ENCODE results near the gene PIGZ. TPM values are rescaled to one million over a fixed set of nuclear protein-coding genes. Genes with fewer than 3 reads are reported as not detected.

Gene PIGZ
- total RNA-seq, 1 experiment from 2014 or later, result 5.1 TPM

DNA sequence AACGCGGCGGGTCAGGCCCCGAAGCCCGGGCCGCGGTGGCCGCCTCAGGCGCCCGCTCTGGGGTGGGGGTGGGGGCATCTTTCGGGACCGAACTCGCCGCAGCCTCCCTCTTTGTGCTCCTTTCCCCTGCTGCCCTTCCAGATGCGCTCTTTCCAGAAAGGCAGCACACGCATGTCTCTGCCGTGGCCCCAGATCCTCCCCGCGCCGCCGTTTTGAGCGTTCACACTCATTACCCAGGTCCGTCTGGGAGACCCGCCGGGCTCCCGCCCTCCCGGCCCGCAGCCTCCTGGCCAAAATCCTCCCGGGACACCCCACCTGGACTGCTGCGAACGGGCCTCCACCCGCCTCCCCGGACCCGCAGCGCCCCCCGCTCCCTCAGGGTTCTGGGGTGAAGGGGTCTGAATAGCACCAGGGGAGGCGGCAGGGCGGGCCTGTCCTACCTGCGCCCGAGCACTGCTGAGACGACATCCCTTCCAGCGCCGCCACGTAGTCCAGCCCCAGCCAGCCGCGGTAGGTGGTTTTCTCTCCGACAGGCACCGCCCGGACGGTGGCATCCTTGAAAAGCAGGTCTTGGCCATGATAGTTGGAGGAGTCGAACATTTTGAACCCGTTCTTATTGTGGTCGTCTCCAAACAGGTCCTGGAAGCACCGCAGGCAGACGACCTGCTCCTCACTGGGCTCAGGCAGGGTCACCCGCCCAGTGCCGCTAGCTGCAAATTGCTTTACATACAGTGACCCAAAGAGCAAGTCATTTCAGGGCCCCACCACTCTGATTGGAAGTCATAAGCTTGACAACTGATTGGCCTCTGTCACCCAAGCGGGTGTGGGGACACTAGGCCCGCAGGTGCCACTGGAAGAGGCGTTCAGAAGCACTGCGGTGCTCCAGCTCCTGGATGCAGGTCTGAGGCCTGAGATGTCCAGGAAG lies 35.1 kb upstream of the PIGZ start:
- Mint-ChIP-seq H3K4me1 (ENCODE audit: low read depth, unreplicated experiment) (peaks cover 10% of the 10 kb centered on the region), H3K27ac (ENCODE audit: unreplicated experiment) (peak overlapping the region; percentile 86), H3K36me3 (ENCODE audit: insufficient read depth, unreplicated experiment) (peaks cover 15% of the 10 kb centered on the region), H3K4me3 (ENCODE audit: unreplicated experiment) (peak overlapping the region; percentile 91), H3K9me3 (ENCODE audit: unreplicated experiment) (no peaks in the 10 kb centered on the region), H3K27me3 (ENCODE audit: insufficient read depth, unreplicated experiment) (no peaks in the 10 kb centered on the region)
- intact Hi-C loops (cut with micrococcal nuclease; ENCODE audit: unreplicated experiment), result loop anchor here (1.0 to 10.0 kb wide), 2 partner anchors 26 to 181 kb away; partner anchors contain the start of gene MELTF
- DNase-seq, result peak; percentile 43 to 56
- no peaks in the 10 kb centered on the region for H3K9me3 ChIP-seq
- CTCF ChIA-PET, result interaction anchor here (0.6 to 1.5 kb wide), 6 partner anchors 13 to 32 kb away, joined by 3 to 14 read pairs (median 4); partner anchors contain the start of gene MELTF
- POLR2A ChIA-PET, result interaction anchor here (0.9 to 1.9 kb wide), 3 partner anchors 13 to 62 kb away, joined by 3 to 6 read pairs (median 3); partner anchors contain the start of gene MELTF
- H3K4me3 ChIP-seq (ENCODE audit: low read depth, low read length), result peak overlapping the region; percentile 82
- no TSS peak for BruUV-seq (replicated peaks)
- H3K4me1 ChIP-seq, result peaks cover 26% of the 10 kb centered on the region
- TF ChIP-seq, protein P1, sequence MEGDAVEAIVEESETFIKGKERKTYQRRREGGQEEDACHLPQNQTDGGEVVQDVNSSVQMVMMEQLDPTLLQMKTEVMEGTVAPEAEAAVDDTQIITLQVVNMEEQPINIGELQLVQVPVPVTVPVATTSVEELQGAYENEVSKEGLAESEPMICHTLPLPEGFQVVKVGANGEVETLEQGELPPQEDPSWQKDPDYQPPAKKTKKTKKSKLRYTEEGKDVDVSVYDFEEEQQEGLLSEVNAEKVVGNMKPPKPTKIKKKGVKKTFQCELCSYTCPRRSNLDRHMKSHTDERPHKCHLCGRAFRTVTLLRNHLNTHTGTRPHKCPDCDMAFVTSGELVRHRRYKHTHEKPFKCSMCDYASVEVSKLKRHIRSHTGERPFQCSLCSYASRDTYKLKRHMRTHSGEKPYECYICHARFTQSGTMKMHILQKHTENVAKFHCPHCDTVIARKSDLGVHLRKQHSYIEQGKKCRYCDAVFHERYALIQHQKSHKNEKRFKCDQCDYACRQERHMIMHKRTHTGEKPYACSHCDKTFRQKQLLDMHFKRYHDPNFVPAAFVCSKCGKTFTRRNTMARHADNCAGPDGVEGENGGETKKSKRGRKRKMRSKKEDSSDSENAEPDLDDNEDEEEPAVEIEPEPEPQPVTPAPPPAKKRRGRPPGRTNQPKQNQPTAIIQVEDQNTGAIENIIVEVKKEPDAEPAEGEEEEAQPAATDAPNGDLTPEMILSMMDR (IDR thresholded peaks at IDR 0.05; ENCODE audit: insufficient read depth in 1 of 2, low read depth in 1 of 2, low read length in 1 of 2, severe bottlenecking in 1 of 2, unreplicated experiment in 1 of 2), result no peak
- H3K36me3 ChIP-seq (ENCODE audit: control insufficient read depth, insufficient read depth, low read length), result no peaks in the 10 kb centered on the region
- no peaks in the 10 kb centered on the region for H3K27me3 ChIP-seq (replicated peaks; ENCODE audit: control insufficient read depth, insufficient read depth, low read length)

DNA sequence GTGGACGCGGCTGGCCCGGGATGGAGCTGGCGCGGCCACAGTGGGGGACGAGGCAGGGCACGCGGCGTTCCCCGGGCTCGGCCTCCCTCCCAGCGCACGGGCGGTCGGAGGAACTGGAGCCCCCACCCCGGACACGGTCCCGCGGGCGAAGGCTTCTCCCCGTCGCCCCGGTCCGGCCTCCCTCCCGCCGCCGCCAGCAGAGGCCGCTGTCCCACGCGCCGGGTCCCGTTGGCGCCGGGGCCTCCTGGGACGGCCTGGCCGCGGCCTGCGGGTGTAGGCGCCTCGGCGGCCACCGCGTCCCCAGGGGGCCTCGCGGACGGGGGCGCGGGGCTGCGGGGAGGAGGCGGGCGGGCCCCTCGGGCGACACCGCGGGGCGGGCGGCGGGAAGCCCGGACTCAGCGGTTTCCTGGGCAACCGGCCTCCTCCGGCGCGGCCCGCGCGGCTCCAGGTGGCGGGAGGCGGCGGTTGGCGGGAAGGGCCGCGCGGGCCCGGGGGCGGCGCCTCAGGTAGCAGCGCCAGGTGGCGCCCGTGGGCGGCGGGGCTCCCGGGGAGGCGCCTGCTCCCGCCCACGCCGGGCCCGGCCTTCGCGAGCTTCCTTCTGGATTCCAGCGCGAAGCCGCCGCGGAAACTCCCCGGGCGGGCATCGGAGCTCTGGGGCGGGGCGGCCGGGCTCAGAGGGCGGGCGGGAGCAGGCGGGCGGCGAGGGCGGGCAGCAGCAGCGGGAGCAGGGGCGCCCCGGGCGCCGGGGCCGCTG lies 34.2 kb upstream of the PIGZ start:
- Histone ChIP-seq H3K9me3 (no peaks in the 10 kb centered on the region), H3K36me3 (ENCODE audit: control insufficient read depth, insufficient read depth, low read length) (no peaks in the 10 kb centered on the region), H3K27me3 (replicated peaks; ENCODE audit: control insufficient read depth, insufficient read depth, low read length) (no peaks in the 10 kb centered on the region), H3K4me3 (ENCODE audit: low read depth, low read length) (peak overlapping the region; percentile 82), H3K4me1 (peaks cover 24% of the 10 kb centered on the region)
- Mint-ChIP-seq H3K27me3 (ENCODE audit: insufficient read depth, unreplicated experiment) (no peaks in the 10 kb centered on the region), H3K36me3 (ENCODE audit: insufficient read depth, unreplicated experiment) (peaks cover 15% of the 10 kb centered on the region), H3K9me3 (ENCODE audit: unreplicated experiment) (no peaks in the 10 kb centered on the region), H3K27ac (ENCODE audit: unreplicated experiment) (peak overlapping the region; percentile 86), H3K4me3 (ENCODE audit: unreplicated experiment) (peak overlapping the region; percentile 91), H3K4me1 (ENCODE audit: low read depth, unreplicated experiment) (peaks cover 10% of the 10 kb centered on the region)
- POLR2A ChIA-PET, result interaction anchor here (0.6 to 1.9 kb wide), 6 partner anchors 12 to 583 kb away, joined by 3 to 8 read pairs (median 6); partner anchors contain the start of gene MELTF
- CTCF ChIA-PET, result interaction anchor here (0.6 to 1.5 kb wide), 6 partner anchors 13 to 33 kb away, joined by 3 to 14 read pairs (median 4); partner anchors contain the start of gene MELTF
- intact Hi-C loops (cut with micrococcal nuclease; ENCODE audit: unreplicated experiment), result loop anchor here (1.0 to 10.0 kb wide), 2 partner anchors 26 to 182 kb away; partner anchors contain the start of gene MELTF
- peak; percentile 88 to 93 for DNase-seq
- no TSS peak for BruUV-seq (replicated peaks)
- TF ChIP-seq, protein P1 (IDR thresholded peaks at IDR 0.05; ENCODE audit: insufficient read depth in 1 of 2, low read depth in 1 of 2, low read length in 1 of 2, severe bottlenecking in 1 of 2, unreplicated experiment in 1 of 2), result peak; percentile 50 to 51
